H1 (cell line): Measurements from ENCODE around the gene SKIL. TPM values are rescaled to one million over a fixed set of nuclear protein-coding genes. Genes with fewer than 3 reads are reported as not detected.

Experiments used
- CTCF ChIA-PET: fragments of 300-600 bp; sonication (Branson Sonifier 250); formaldehyde crosslinking; loops from one replicate; lab custom pipeline; 2021; ENCODE audit not compliant: partially characterized antibody; lab: Charles Lee
- POLR2A ChIA-PET: fragments of 300-600 bp; sonication (Branson Sonifier 250); formaldehyde crosslinking; loops from one replicate; lab custom pipeline; 2021; ENCODE audit warnings: inconsistent platforms; ENCODE audit not compliant: partially characterized antibody; lab: Charles Lee
- DNase-seq, 2 experiments: peaks; one replicate each; pipeline versions ENCODE4 v3.0.0 to v3.0.0-alpha.2; 2010 to 2022; ENCODE audit warnings: low spot score in 2 of 2, low read depth in 1 of 2, mixed read lengths in 1 of 2
- FAIRE-seq: peaks from 2 replicates; lab custom pipeline; 2011; peaks lifted over from hg19 to GRCh38; lab: Jason Lieb, UNC
- H2AFZ ChIP-seq: 2 replicates; pipeline ENCODE4 v1.8.1; 2012; ENCODE audit warnings: low read length, inconsistent platforms
- H2AK5ac ChIP-seq: 2 replicates; pipeline ENCODE4 v1.6.1; 2013; ENCODE audit warnings: low read depth, low read length
- H2BK120ac ChIP-seq: replicated peaks from 2 replicates; pipeline ENCODE3; 2013; ENCODE audit warnings: low read depth, low read length, inconsistent platforms
- H2BK12ac ChIP-seq: 2 replicates; pipeline ENCODE4 v1.6.1; 2013; ENCODE audit warnings: low read depth, low read length
- H2BK15ac ChIP-seq: 2 replicates; pipeline ENCODE4 v1.6.1; 2013; ENCODE audit warnings: low read length
- H2BK20ac ChIP-seq: 2 replicates; pipeline ENCODE4 v1.6.1; 2013; ENCODE audit warnings: low read length
- H2BK5ac ChIP-seq: 2 replicates; pipeline ENCODE4 v1.6.1; 2013; ENCODE audit warnings: low read depth, low read length
- H3K14ac ChIP-seq: 2 replicates; pipeline ENCODE4 v1.6.1; 2013; ENCODE audit warnings: inconsistent platforms; ENCODE audit not compliant: insufficient read length
- H3K18ac ChIP-seq: 2 replicates; pipeline ENCODE4 v1.6.1; 2013; ENCODE audit warnings: low read length; ENCODE audit errors: extremely low read depth
- H3K23ac ChIP-seq: 2 replicates; pipeline ENCODE4 v1.6.1; 2013; ENCODE audit warnings: inconsistent platforms; ENCODE audit not compliant: insufficient read length
- H3K23me2 ChIP-seq: 2 replicates; pipeline ENCODE4 v1.6.1; 2013; ENCODE audit warnings: low read depth, low read length
- H3K27ac ChIP-seq: 2 replicates; pipeline ENCODE4 v1.6.1; 2011; ENCODE audit warnings: low read depth, low read length, inconsistent platforms
- H3K27me3 ChIP-seq, 4 experiments: replicated peaks in 1 of 4; 1 replicate in 1 of 4; 2 replicates in 3 of 4; pipeline versions ENCODE4 v1.6.1 to v1.8.1; 2011 to 2013; ENCODE audit warnings: low read length in 3 of 4, mild to moderate bottlenecking in 3 of 4, inconsistent platforms in 2 of 4, mixed read lengths in 2 of 4, moderate library complexity in 1 of 4; ENCODE audit not compliant: control insufficient read depth in 3 of 4, insufficient read depth in 3 of 4; ENCODE audit errors: extremely low read depth in 1 of 4
- H3K36me3 ChIP-seq, 4 experiments: 2 replicates each; pipeline versions ENCODE4 v1.6.1 to v1.8.1; 2011 to 2013; ENCODE audit warnings: mild to moderate bottlenecking in 4 of 4, low read length in 3 of 4, moderate library complexity in 2 of 4, control low read depth in 1 of 4, inconsistent platforms in 1 of 4; ENCODE audit not compliant: insufficient read depth in 4 of 4, control insufficient read depth in 2 of 4
- H3K4ac ChIP-seq: replicated peaks from 2 replicates; pipeline ENCODE3; 2013; ENCODE audit warnings: low read length, low read depth, mixed read lengths, inconsistent platforms; ENCODE audit not compliant: insufficient read length
- H3K4me1 ChIP-seq, 4 experiments: replicated peaks in 1 of 4; 1 replicate in 1 of 4; 2 replicates in 3 of 4; pipeline versions ENCODE4 v1.6.1 to v1.8.1; 2011 to 2013; ENCODE audit warnings: low read length in 3 of 4, inconsistent platforms in 2 of 4, mixed read lengths in 1 of 4; ENCODE audit not compliant: insufficient read depth in 4 of 4, control insufficient read depth in 3 of 4
- H3K4me2 ChIP-seq, 2 experiments: 2 replicates each; pipeline versions ENCODE4 v1.6.1 to v1.8.1; 2011 to 2013; ENCODE audit warnings: low read depth in 2 of 2, low read length in 2 of 2, control low read depth in 1 of 2, inconsistent platforms in 1 of 2, mild to moderate bottlenecking in 1 of 2; ENCODE audit not compliant: insufficient read depth in 1 of 2
- H3K4me3 ChIP-seq, 4 experiments: fragments of 200-600, 300-600 bp in 1 of 4; sonication (generic), shearing (Covaris generic), sonication (Bioruptor Twin) in 1 of 4; 2 replicates each; pipeline versions ENCODE4 v1.5.1 to v1.8.1; 2011 to 2016; ENCODE audit warnings: low read length in 4 of 4, low read depth in 3 of 4, control low read depth in 2 of 4, inconsistent platforms in 2 of 4, mild to moderate bottlenecking in 2 of 4, mixed read lengths in 1 of 4, moderate library complexity in 1 of 4; ENCODE audit not compliant: insufficient read depth in 2 of 4; ENCODE audit errors: extremely low read depth in 1 of 4
- H3K56ac ChIP-seq: replicated peaks from 2 replicates; pipeline ENCODE3; 2013; ENCODE audit warnings: low read depth, mild to moderate bottlenecking, mixed read lengths, low read length, inconsistent platforms; ENCODE audit not compliant: insufficient read length
- H3K79me1 ChIP-seq: 2 replicates; pipeline ENCODE4 v1.6.1; 2013; ENCODE audit warnings: low read depth, low read length, control low read depth
- H3K79me2 ChIP-seq, 2 experiments: 2 replicates each; pipeline versions ENCODE4 v1.6.1 to v1.8.1; 2012 to 2013; ENCODE audit warnings: low read length in 2 of 2, mild to moderate bottlenecking in 2 of 2, inconsistent platforms in 1 of 2; ENCODE audit not compliant: insufficient read depth in 2 of 2, control insufficient read depth in 1 of 2
- H3K9ac ChIP-seq, 4 experiments: replicated peaks in 1 of 4; 1 replicate in 1 of 4; 2 replicates in 3 of 4; pipeline versions ENCODE4 v1.6.1 to v1.8.1; 2011 to 2013; ENCODE audit warnings: low read depth in 3 of 4, low read length in 3 of 4, control low read depth in 2 of 4, mild to moderate bottlenecking in 2 of 4, moderate library complexity in 2 of 4, inconsistent platforms in 1 of 4; ENCODE audit errors: extremely low read depth in 1 of 4
- H3K9me3 ChIP-seq, 2 experiments: 2 replicates each; pipeline versions ENCODE4 v1.6.1 to v1.8.1; 2012 to 2013; ENCODE audit warnings: mild to moderate bottlenecking in 2 of 2, moderate library complexity in 2 of 2, control low read depth in 1 of 2, inconsistent platforms in 1 of 2, low read depth in 1 of 2, low read length in 1 of 2, mixed read lengths in 1 of 2; ENCODE audit not compliant: insufficient read depth in 2 of 2
- H4K20me1 ChIP-seq, 2 experiments: replicated peaks in 1 of 2; 2 replicates each; pipeline versions ENCODE3 to v1.8.1; 2011 to 2013; ENCODE audit warnings: inconsistent platforms in 2 of 2, low read length in 2 of 2, mild to moderate bottlenecking in 1 of 2; ENCODE audit not compliant: insufficient read depth in 2 of 2, control insufficient read depth in 1 of 2
- H4K5ac ChIP-seq: 2 replicates; pipeline ENCODE4 v1.6.1; 2013; ENCODE audit warnings: low read length, low read depth, mixed read lengths, inconsistent platforms; ENCODE audit not compliant: insufficient read length
- H4K8ac ChIP-seq: 2 replicates; pipeline ENCODE4 v1.8.0; 2013; ENCODE audit warnings: mild to moderate bottlenecking, moderate library complexity, low read length, inconsistent platforms; ENCODE audit not compliant: insufficient read depth; ENCODE audit errors: extremely low read depth
- H4K91ac ChIP-seq: replicated peaks from 2 replicates; pipeline ENCODE3; 2013; ENCODE audit warnings: low read length, mixed read lengths, inconsistent platforms; ENCODE audit not compliant: insufficient read length
- ASH2L ChIP-seq: fragments of 200-600, 300-600 bp; sonication (generic); IDR thresholded peaks from one replicate; pipeline ENCODE4 v1.7.1; 2017; ENCODE audit warnings: low read length
- POLR2A ChIP-seq, 2 experiments: IDR thresholded peaks; 1 replicate in 1 of 2; 2 replicates in 1 of 2; pipeline ENCODE4 v1.6.1; 2011; ENCODE audit warnings: low read depth in 2 of 2, low read length in 2 of 2, mild to moderate bottlenecking in 2 of 2; ENCODE audit errors: control extremely low read depth in 1 of 2
- RAD21 ChIP-seq, 2 experiments: IDR thresholded peaks in 1 of 2; conservative IDR thresholded peaks in 1 of 2; 2 replicates each; pipeline ENCODE4 v1.6.1; 2011; ENCODE audit warnings: low read depth in 2 of 2, low read length in 2 of 2, improper control_type of control experiment in 1 of 2, inconsistent platforms in 1 of 2, mild to moderate bottlenecking in 1 of 2, moderate library complexity in 1 of 2
- WGBS, 2 experiments: shearing (Covaris generic) in 1 of 2; methylation state at CpG; one replicate each; pipeline versions ENCODE4 v1.1.6 to v1.1.7; 2013 to 2015; ENCODE audit warnings: low lambda C conversion rate in 2 of 2, mixed read lengths in 2 of 2, inconsistent platforms in 1 of 2, low coverage in 1 of 2, missing lambda C conversion rate in 1 of 2; ENCODE audit not compliant: insufficient replicate concordance in 2 of 2, insufficient coverage in 1 of 2, insufficient read length in 1 of 2; ENCODE audit errors: extremely low coverage in 1 of 2, missing lambda C conversion rate in 1 of 2; 5-methylcytosine and 5-hydroxymethylcytosine counted together
- polyA plus RNA-seq, 7 experiments: library from polyadenylated mRNA; depleted of rRNA in 3 of 7; stranded (reverse) in 5 of 7; unstranded in 2 of 7; fragments of >200 nt in 5 of 7; fragments of 200-250 nt in 2 of 7; gene quantifications; 1 replicate in 5 of 7; 2 replicates in 1 of 7; 4 replicates in 1 of 7; pipeline versions ENCODE4 v1.2.1 to v1.2.3, GENCODE V29; 2011 to 2013; ENCODE audit warnings: missing spikeins in 2 of 7, mixed read lengths in 2 of 7
- total RNA-seq: library from RNA; stranded (reverse); fragmentation: NEBNext Ultra II Directional; extraction: Animal tissue kit (Norgen Biotek cat#: 25700); gene quantifications from 2 replicates; pipeline ENCODE4 v1.2.1, GENCODE V29; 2021

SKIL gene
- total and polyA plus RNA-seq, 2 of the 8 experiments (the other 6 are each of a cell fraction or from before 2014, with no cell fraction given), result 13.2 to 277 TPM

- no peak overlapping the region for H3K23ac ChIP-seq
- peak overlapping the region; percentile 9; the same call in 1 of the 2 replicates for H2AFZ ChIP-seq
- no peak overlapping the region for H3K14ac ChIP-seq
- H4K91ac ChIP-seq, result peak overlapping the region; percentile 86
- H3K4ac ChIP-seq, result peak overlapping the region; percentile 91
- peak overlapping the region; percentile 94 for H2BK120ac ChIP-seq
- H3K56ac ChIP-seq, result peak overlapping the region; percentile 79
- peaks cover 0 to 14% (median 3%) of the 10 kb centered on the region in 4 experiments; a peak in 4 of 8 replicates for H3K36me3 ChIP-seq
- FAIRE-seq, result peak; percentile 58
- TF ChIP-seq POLR2A (IDR thresholded peaks at IDR 0.05; ENCODE audit: control extremely low read depth in 1 of 2, low read depth in 2 of 2, low read length in 2 of 2), result peak in 1 of 2 experiments; percentile 44; a peak in 1 of 3 replicates
- TF ChIP-seq ASH2L, result peak; percentile 46
- TF ChIP-seq RAD21 (IDR thresholded peaks at IDR 0.05 in 1 of 2, conservative IDR thresholded peaks at IDR 0.05 in 1 of 2; ENCODE audit: low read depth in 2 of 2, low read length in 2 of 2), result no peak
- peak overlapping the region; percentile 87 for H4K5ac ChIP-seq
- H3K79me1 ChIP-seq, result no peaks in the 10 kb centered on the region
- ChIA-PET POLR2A (interaction anchor here (0.6 to 2.5 kb wide), 3 partner anchors 22 to 42 kb away, joined by 3 to 10 read pairs (median 4); no protein-coding TSS in a partner anchor), CTCF (interaction anchor here (0.6 to 1.2 kb wide), 6 partner anchors 14 to 455 kb away, joined by 3 to 5 read pairs (median 3); no protein-coding TSS in a partner anchor)
- H3K4me3 ChIP-seq, result peak overlapping the region; percentile 43 to 77 (median 62)
- H4K20me1 ChIP-seq, result peaks cover 4 to 5% of the 10 kb centered on the region in 2 experiments
- H3K27ac ChIP-seq, result peak overlapping the region; percentile 63; the same call in 1 of the 2 replicates
- H3K23me2 ChIP-seq, result peaks cover 8% of the 10 kb centered on the region; the same call in 1 of the 2 replicates
- H2BK5ac ChIP-seq, result peak overlapping the region; percentile 96
- H2BK12ac ChIP-seq, result peak overlapping the region; percentile 79
- peak overlapping the region; percentile 67; the same call in 1 of the 2 replicates for H2AK5ac ChIP-seq
- peak overlapping the region; percentile 43 to 78 (median 49); a peak in 6 of 7 replicates for H3K9ac ChIP-seq
- H2BK15ac ChIP-seq, result no peak overlapping the region
- no peak for DNase-seq
- H3K18ac ChIP-seq, result peak overlapping the region; percentile 82
- no peak overlapping the region for H4K8ac ChIP-seq
- H3K4me2 ChIP-seq, result peak overlapping the region; percentile 72 to 94
- peaks cover 2 to 18% (median 8%) of the 10 kb centered on the region in 4 experiments; a peak in 4 of 7 replicates for H3K4me1 ChIP-seq
- 6% methylated on average over 16 of the region's 22 CpGs; no CpG with 5 or more reads in 1 of the 2 experiments for WGBS, 2 experiments
- peaks cover 16 to 28% of the 10 kb centered on the region in 2 experiments for H3K79me2 ChIP-seq
- no peaks in the 10 kb centered on the region for H3K9me3 ChIP-seq
- no peaks in the 10 kb centered on the region for H3K27me3 ChIP-seq
- peak overlapping the region; percentile 92 for H2BK20ac ChIP-seq
Measured at GRCh38 chr3:170355738-170356595, 1.5 kb upstream of the SKIL start.
